Mucosa of descending colon (tissue), 3 donors: Measurements from ENCODE around the gene S100A13. TPM values are rescaled to one million over a fixed set of nuclear protein-coding genes. Genes with fewer than 3 reads are reported as not detected.

Experiments used
- ATAC-seq: fragments of 200-7000 bp; cut with Tn5 transposase; one replicate; pipeline ENCODE4 v1.9.1; 2020; ENCODE audit warnings: mild to moderate bottlenecking, moderate library complexity
- DNase-seq, 3 donors: peaks; one replicate each; pipeline ENCODE4 v3.0.0-alpha.2; 2020
- H3K36me3 ChIP-seq: fragments of 200-600 bp; one replicate; pipeline ENCODE4 v1.8.0; 2021; ENCODE audit warnings: low read depth, mild to moderate bottlenecking
- H3K4me1 ChIP-seq: fragments of 200-600 bp; one replicate; pipeline ENCODE4 v1.8.0; 2021; ENCODE audit warnings: low read depth, mild to moderate bottlenecking
- H3K4me3 ChIP-seq: fragments of 200-600 bp; one replicate; pipeline ENCODE4 v1.8.0; 2021; ENCODE audit warnings: mild to moderate bottlenecking
- H3K9me3 ChIP-seq: fragments of 200-600 bp; one replicate; pipeline ENCODE4 v1.8.0; 2021; ENCODE audit warnings: mild to moderate bottlenecking
- intact Hi-C, 2 donors: fragments of 100-400 bp; cut with DNase I in 1 of 2; cut with micrococcal nuclease in 1 of 2; formaldehyde crosslinking; loops; one replicate each; pipeline versions ENCODE4 v1.11.0 to v1.11.1; 2022; cut with DNase I, micrococcal nuclease
- total RNA-seq, 3 donors: library from RNA; stranded (reverse); fragmentation: NEBNext Ultra II Directional in 2 of 3; extraction: Animal tissue kit (Norgen Biotek cat#: 25700) in 2 of 3; gene quantifications; one replicate each; pipeline versions ENCODE4 v1.2.1 to v1.2.4, GENCODE V29; 2021 to 2023
- TF ChIP-seq, protein P1 (sequence below): fragments of 200-600 bp; IDR thresholded peaks from one replicate; pipeline ENCODE4 v1.8.0; 2022; ENCODE audit warnings: antibody characterized with exemption, mild to moderate bottlenecking
- donor health status: DM: no; HTN: no; CAD: no; lungs with moderate emphysema.
- donor health status: DM: no; HTN: no; CAD: no.
- donor health status: DM: no; HTN: yes; CAD: no.

The S100A13 gene
- total RNA-seq, 3 donors from 2014 or later = 42.3 to 102 (median 43.9) TPM

DNA sequence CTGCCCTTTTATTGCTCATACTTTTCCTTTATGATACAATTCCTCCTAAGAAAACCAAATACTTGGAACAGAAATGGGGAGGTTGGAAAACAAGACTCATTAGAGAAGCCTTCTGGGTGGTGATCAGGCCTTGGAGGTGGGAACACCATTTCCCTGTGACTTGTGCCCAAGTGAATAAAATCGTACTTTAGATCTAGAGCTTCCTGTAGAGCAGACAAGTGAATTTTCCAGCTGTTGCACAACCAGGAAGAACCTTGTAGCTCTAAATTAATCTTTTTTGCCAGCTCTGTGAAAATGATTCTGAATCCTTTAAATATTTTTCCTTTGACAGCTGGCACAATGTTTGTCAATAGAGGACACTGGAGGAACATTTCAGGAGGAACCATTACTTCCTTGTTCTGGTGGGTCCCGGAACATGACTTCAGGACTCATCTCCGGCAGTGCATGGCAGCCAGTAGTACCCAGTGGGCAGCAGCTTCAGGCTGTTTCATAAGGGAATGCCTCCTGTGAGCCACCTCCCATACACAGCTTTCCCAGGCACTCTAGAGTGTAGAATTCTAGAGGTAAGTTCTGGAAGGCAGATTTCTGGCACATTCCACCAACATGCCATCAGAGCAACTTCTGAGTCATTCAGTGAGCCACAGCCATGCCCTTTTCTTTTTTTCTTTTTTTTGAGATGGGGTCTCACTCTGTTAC, 25.6 kb upstream of the S100A13 start:
- ATAC-seq (peak; percentile 69), DNase-seq (peak in 1 of 3 donors; percentile 50)

DNA sequence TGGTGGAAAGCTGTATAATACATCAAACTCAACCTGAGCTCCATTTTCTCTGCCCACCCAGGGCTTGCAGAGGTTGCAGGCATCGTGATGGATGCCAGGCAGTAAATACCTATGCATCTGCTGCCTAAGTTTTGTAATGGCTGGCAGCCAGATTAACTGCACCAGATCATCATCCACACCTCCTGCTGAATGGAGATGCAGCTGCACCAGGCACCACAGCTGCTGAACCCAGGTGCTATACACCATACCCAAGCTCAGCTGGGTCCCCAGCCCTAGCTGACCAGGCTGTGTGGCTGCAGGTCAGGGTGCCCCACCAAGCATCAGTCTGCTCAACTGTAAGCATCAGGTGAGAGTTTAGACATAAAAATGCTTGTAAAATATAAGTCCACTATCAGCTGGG, 24.5 kb upstream of the S100A13 start:
- ATAC-seq (no peak), DNase-seq (peak in 1 of 3 donors; percentile 18)
- H3K9me3 ChIP-seq = no peaks in the 10 kb centered on the region
- intact Hi-C loops = no loop called here
- H3K4me3 ChIP-seq = no peak overlapping the region
- TF ChIP-seq, protein P1, sequence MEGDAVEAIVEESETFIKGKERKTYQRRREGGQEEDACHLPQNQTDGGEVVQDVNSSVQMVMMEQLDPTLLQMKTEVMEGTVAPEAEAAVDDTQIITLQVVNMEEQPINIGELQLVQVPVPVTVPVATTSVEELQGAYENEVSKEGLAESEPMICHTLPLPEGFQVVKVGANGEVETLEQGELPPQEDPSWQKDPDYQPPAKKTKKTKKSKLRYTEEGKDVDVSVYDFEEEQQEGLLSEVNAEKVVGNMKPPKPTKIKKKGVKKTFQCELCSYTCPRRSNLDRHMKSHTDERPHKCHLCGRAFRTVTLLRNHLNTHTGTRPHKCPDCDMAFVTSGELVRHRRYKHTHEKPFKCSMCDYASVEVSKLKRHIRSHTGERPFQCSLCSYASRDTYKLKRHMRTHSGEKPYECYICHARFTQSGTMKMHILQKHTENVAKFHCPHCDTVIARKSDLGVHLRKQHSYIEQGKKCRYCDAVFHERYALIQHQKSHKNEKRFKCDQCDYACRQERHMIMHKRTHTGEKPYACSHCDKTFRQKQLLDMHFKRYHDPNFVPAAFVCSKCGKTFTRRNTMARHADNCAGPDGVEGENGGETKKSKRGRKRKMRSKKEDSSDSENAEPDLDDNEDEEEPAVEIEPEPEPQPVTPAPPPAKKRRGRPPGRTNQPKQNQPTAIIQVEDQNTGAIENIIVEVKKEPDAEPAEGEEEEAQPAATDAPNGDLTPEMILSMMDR = no peak
- H3K4me1 ChIP-seq = peaks cover 7% of the 10 kb centered on the region
- H3K36me3 ChIP-seq = no peaks in the 10 kb centered on the region

More for the DNA sequence above, 25.6 kb upstream of the S100A13 start:
- Histone ChIP-seq H3K36me3 (no peaks in the 10 kb centered on the region), H3K4me3 (no peak overlapping the region), H3K4me1 (peaks cover 7% of the 10 kb centered on the region), H3K9me3 (no peaks in the 10 kb centered on the region)
- TF ChIP-seq, protein P1 = no peak
- intact Hi-C loops = no loop called here

DNA sequence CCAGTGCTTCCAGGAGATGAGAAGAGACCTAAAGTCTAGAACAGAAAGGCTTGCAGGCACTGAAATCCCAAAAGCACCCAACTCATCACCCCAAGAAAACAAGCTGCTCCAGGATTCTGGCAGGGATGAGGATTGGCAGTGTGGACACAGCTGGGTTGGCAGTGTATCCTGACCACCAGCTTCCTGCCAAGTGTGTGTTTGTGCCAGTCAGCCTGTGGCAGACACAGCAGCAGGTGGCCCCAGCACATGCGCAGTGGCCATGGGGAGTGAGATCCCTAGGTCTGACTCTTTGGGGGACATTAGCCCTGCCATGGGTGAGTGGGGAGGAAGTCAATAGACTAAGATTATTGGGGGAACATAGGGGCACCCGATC, 22.5 kb upstream of the S100A13 start:
- TF ChIP-seq, protein P1 = no peak
- ATAC-seq = peak; percentile 54
- peaks cover 7% of the 10 kb centered on the region for H3K4me1 ChIP-seq

DNA sequence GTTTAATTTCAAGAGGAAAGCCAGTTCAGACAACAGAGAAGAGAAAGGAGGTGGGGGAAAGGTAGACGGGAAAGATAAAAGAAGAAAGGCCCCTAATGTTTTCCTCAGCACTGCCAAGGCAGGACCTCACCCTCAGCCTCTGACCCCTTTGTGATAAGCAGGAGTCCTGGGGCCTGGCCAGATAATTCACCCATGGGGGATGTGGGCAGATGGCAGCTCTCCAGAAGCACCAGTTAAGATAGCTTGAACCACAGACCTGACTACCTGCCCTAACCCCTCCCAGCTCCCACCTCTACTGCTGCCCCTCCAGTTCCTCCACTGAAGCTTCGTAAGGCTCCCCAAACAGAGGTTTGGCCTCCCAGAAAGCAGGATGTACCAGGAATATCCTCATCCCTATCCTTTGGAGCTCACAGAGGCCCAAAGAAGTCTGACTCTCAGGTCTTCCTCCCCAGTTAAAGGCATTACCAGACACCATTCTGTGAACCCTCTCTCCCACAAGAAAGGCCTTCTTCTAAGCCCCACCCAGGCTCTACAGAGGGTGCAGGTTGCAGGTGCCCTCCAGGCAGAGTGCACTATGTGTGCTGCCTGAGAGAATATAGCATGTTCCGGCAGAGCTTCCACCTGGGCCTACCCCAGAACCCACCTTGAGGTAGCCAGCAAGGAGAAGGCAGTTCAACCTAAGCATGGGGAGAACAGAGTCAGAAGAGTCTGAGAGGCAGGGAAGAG, 22.0 kb upstream of the S100A13 start:
- ATAC-seq (peak; percentile 2), DNase-seq (peak in 1 of 3 donors; percentile 23)
- TF ChIP-seq, protein P1 = no peak
- H3K9me3 ChIP-seq = no peaks in the 10 kb centered on the region
- H3K36me3 ChIP-seq = no peaks in the 10 kb centered on the region
- peaks cover 7% of the 10 kb centered on the region for H3K4me1 ChIP-seq
- intact Hi-C loops = no loop called here
- H3K4me3 ChIP-seq = no peak overlapping the region

More for the DNA sequence above, 22.5 kb upstream of the S100A13 start:
- intact Hi-C loops = no loop called here
- Histone ChIP-seq H3K9me3 (no peaks in the 10 kb centered on the region), H3K4me3 (no peak overlapping the region), H3K36me3 (no peaks in the 10 kb centered on the region)
- DNase-seq = peak in 1 of 3 donors; percentile 39

DNA sequence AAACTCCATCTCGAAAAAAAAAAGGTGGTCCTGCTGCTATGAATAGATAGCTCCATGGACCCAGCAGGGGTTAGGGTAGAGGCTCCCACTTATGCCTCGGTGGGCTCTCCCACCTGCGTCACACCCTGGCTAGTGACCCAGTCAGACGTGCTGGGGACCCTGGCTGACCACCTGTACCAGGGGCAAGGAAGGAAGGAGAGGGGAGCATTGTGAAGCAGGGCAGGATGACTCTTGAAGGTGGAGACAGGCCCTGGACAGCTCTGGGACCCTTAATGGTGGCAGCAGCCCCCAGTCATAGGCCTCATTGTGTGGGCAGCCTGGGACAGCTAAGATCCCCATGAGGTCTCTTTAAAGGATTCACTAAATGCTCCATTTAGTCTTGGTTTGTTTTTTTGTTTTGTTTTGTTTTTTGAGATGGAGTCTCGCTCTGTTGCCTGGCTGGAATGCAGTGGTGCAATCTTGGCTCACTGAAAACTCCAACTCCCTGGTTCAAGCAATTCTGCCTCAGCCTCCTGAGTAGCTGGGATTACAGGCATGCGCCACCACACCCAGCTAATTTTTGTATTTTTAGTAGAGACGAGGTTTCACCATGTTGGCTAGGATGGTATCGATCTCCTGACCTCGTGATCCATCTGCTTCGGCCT, 20.8 kb upstream of the S100A13 start:
- ATAC-seq = no peak
- intact Hi-C loops = no loop called here
- Histone ChIP-seq H3K9me3 (no peaks in the 10 kb centered on the region), H3K4me3 (no peak overlapping the region), H3K36me3 (no peaks in the 10 kb centered on the region), H3K4me1 (peaks cover 7% of the 10 kb centered on the region)
- TF ChIP-seq, protein P1 = no peak
- DNase-seq = peak in 1 of 3 donors; percentile 32
